Transverse colon (tissue), 4 donors: ENCODE results near the gene ITGB2.

Experiments
- EP300 ChIP-seq: sonication (generic); formaldehyde crosslinking; IDR thresholded peaks from one replicate; pipeline ENCODE4 v1.6.1; 2017; ENCODE audit warnings: antibody characterized with exemption, low read depth
- POLR2A ChIP-seq: fragments of 450-650 bp; IDR thresholded peaks from one replicate; pipeline ENCODE4 v1.6.1; 2016; ENCODE audit warnings: antibody characterized with exemption, mild to moderate bottlenecking, moderate library complexity
- POLR2AphosphoS5 ChIP-seq, 3 donors: sonication (generic); formaldehyde crosslinking; IDR thresholded peaks; one replicate each; pipeline ENCODE4 v1.6.1; 2016; ENCODE audit warnings: antibody characterized with exemption in 3 of 3
- TF ChIP-seq, protein P1 (sequence below), 5 experiments: fragments of 200-600 bp in 3 of 5; fragments of 450-650 bp in 2 of 5; sonication (generic) in 3 of 5; IDR thresholded peaks; 1 replicate in 2 of 5; 2 replicates in 3 of 5; pipeline ENCODE4 v1.5.1; 2016 to 2017; ENCODE audit warnings: antibody characterized with exemption in 5 of 5, inconsistent platforms in 3 of 5, mild to moderate bottlenecking in 2 of 5, moderate library complexity in 1 of 5

DNA sequence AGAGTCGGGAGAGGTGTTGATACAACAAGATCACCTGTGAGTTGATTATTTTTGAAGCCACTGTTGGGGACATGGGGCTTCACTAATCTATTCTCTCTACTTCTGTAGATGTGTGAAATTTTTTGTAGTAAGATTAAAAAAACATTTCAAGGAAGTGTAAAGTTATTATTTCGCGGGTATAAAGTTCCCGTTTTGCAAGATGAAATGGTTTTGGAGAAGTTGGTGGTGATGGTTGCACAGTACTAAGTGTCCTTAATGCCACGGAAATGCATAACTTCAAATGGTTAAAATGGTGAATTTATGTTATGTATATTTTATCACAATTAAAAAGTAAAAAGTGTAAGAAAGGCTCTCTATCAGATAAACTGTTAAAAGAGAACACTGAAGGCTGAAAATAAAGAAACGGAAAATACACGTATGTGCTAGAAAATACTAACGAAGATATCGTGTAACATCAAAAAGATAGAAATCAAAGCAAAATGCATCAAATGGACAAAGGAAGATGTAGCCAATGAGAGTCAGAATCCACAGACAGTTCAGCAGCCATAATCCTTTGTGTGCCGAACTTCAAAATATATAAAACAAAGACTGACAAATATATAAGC, 2.9 kb upstream of the ITGB2 start:
- TF ChIP-seq, protein P1, sequence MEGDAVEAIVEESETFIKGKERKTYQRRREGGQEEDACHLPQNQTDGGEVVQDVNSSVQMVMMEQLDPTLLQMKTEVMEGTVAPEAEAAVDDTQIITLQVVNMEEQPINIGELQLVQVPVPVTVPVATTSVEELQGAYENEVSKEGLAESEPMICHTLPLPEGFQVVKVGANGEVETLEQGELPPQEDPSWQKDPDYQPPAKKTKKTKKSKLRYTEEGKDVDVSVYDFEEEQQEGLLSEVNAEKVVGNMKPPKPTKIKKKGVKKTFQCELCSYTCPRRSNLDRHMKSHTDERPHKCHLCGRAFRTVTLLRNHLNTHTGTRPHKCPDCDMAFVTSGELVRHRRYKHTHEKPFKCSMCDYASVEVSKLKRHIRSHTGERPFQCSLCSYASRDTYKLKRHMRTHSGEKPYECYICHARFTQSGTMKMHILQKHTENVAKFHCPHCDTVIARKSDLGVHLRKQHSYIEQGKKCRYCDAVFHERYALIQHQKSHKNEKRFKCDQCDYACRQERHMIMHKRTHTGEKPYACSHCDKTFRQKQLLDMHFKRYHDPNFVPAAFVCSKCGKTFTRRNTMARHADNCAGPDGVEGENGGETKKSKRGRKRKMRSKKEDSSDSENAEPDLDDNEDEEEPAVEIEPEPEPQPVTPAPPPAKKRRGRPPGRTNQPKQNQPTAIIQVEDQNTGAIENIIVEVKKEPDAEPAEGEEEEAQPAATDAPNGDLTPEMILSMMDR (IDR thresholded peaks at IDR 0.05): no peak
- TF ChIP-seq POLR2A (no peak), POLR2AphosphoS5 (IDR thresholded peaks at IDR 0.05) (no peak), EP300 (no peak)
